Measurements from ENCODE around the gene TBCB. TPM values are rescaled to one million over a fixed set of nuclear protein-coding genes. Genes with fewer than 3 reads are reported as not detected.

TBCB gene
- polyA plus RNA-seq, 2 of the 4 experiments (the other 2 are of a cell fraction), result 395 to 397 TPM

- Histone ChIP-seq H3K4me1 (no peaks in the 10 kb centered on the region), H3K4me3 (no peak overlapping the region), H3K27ac (no peak overlapping the region), H3K9me3 (no peaks in the 10 kb centered on the region), H3K4me2 (no peak overlapping the region)
- POLR2A ChIA-PET, result interaction anchor here (0.7 to 1.1 kb wide), 3 partner anchors 15 to 37 kb away, joined by 3 to 5 read pairs (median 4); partner anchors contain the start of gene POLR2I
- CTCF ChIA-PET, result interaction anchor here (0.6 to 7.2 kb wide), 5 partner anchors 10 to 90 kb away, joined by 3 to 67 read pairs (median 5); partner anchors contain the start of gene ZNF565
- FAIRE-seq, result no peak
- DNase-seq (ENCODE audit: low read depth in 1 of 2, low spot score in 1 of 2), result no peak
- 93% methylated on average over 46 of the region's 47 CpGs for WGBS (ENCODE audit: missing lambda C conversion rate)
- TF ChIP-seq RNF2 (IDR thresholded peaks at IDR 0.05; ENCODE audit: borderline replicate concordance, low read depth), result no peak
- no peak for TF ChIP-seq RCOR1 (IDR thresholded peaks at IDR 0.05; ENCODE audit: low read depth, low read length)
- TF ChIP-seq CHD2 (IDR thresholded peaks at IDR 0.05; ENCODE audit: low read length, partially characterized antibody), result no peak
- TF ChIP-seq HEYL (CRISPR knock-in tag; IDR thresholded peaks at IDR 0.05), result no peak
- TF ChIP-seq JUNB (IDR thresholded peaks at IDR 0.05), result no peak
- no peak for TF ChIP-seq MAX (IDR thresholded peaks at IDR 0.05)
- TF ChIP-seq CBX8 (IDR thresholded peaks at IDR 0.05), result no peak
- no peak for TF ChIP-seq ZFP36 (IDR thresholded peaks at IDR 0.05; ENCODE audit: borderline replicate concordance, partially characterized antibody)
- TF ChIP-seq NPAS2 (CRISPR knock-in tag; IDR thresholded peaks at IDR 0.05; ENCODE audit: borderline replicate concordance), result no peak
- no peak for TF ChIP-seq ESRRA (IDR thresholded peaks at IDR 0.05; ENCODE audit: borderline replicate concordance, low read length)
- TF ChIP-seq EP300 (IDR thresholded peaks at IDR 0.05), result no peak
- TF ChIP-seq JUN (IDR thresholded peaks at IDR 0.05), result no peak
- TF ChIP-seq ZC3H11A (IDR thresholded peaks at IDR 0.05), result no peak
- peak; percentile 8 to 10; a peak in 5 of 6 replicates for ATAC-seq
Observed at GRCh38 chr19:36151144-36152018, 36.1 kb downstream of the TBCB start.

GRCh38 chr19:36152019-36152351, 36.7 kb downstream of the TBCB start:
- no peak overlapping the region for H3K4me3 ChIP-seq
- DNase-seq (ENCODE audit: low read depth in 1 of 2, low spot score in 1 of 2), result no peak
- TF ChIP-seq TP53 (CRISPR knock-in tag; IDR thresholded peaks at IDR 0.05) (0 out of 2 replicates have a peak, but pooled peaks have one; percentile 24), POLR2AphosphoS2 (conservative IDR thresholded peaks at IDR 0.05; ENCODE audit: low read length) (0 out of 2 replicates have a peak, but pooled peaks have one; percentile 70), SREBF2 (IDR thresholded peaks at IDR 0.05) (no peak), RCOR1 (IDR thresholded peaks at IDR 0.05; ENCODE audit: low read depth, low read length) (no peak)
- WGBS (ENCODE audit: missing lambda C conversion rate), result 92% methylated on average over 16 of the region's 16 CpGs
- H3K9me3 ChIP-seq, result no peaks in the 10 kb centered on the region
- no peak overlapping the region for H3K27ac ChIP-seq
- POLR2A ChIA-PET, result interaction anchor here (1.0 kb wide), 1 partner anchor 16 kb away, joined by 5 read pairs; no protein-coding TSS in a partner anchor
- FAIRE-seq, result no peak
- no peak overlapping the region for H3K4me2 ChIP-seq
- H3K4me1 ChIP-seq, result no peaks in the 10 kb centered on the region
- CTCF ChIA-PET, result interaction anchor here (2.1 to 7.2 kb wide), 2 partner anchors 10 to 25 kb away, joined by 5 to 67 read pairs; no protein-coding TSS in a partner anchor
- no peak for ATAC-seq

- CTCF ChIA-PET, result interaction anchor here (0.7 to 7.2 kb wide), 8 partner anchors 9 to 1754 kb away, joined by 3 to 67 read pairs (median 6); partner anchors contain the start of gene WDR87
- Histone ChIP-seq H3K27ac (no peak within 1 kb of the TSS), H3K4me3 (no peak within 1 kb of the TSS), H3K4me2 (no peak within 1 kb of the TSS), H3K9me3 (no peaks in the 10 kb centered on the region), H3K4me1 (no peaks in the 10 kb centered on the region)
- 94% methylated on average over 40 of the region's 40 CpGs for WGBS (ENCODE audit: missing lambda C conversion rate)
- POLR2A ChIA-PET, result interaction anchor here (0.5 to 2.0 kb wide), 3 partner anchors 25 to 236 kb away, joined by 4 to 6 read pairs (median 5); partner anchors contain the start of gene POLR2I
- DNase-seq (ENCODE audit: low read depth in 1 of 2, low spot score in 1 of 2), result no peak
- peak in 1 of 2 experiments; percentile 5; a peak in 1 of 6 replicates for ATAC-seq
- FAIRE-seq, result peak; percentile 32
- TF ChIP-seq CHD4 (IDR thresholded peaks at IDR 0.05; ENCODE audit: borderline replicate concordance) (no peak), MAFK (IDR thresholded peaks at IDR 0.05; ENCODE audit: partially characterized antibody) (no peak), MYC (IDR thresholded peaks at IDR 0.05; ENCODE audit: borderline replicate concordance, low read length) (no peak), EP300 (IDR thresholded peaks at IDR 0.05) (no peak), KDM5A (IDR thresholded peaks at IDR 0.05) (no peak), NR3C1 (IDR thresholded peaks at IDR 0.05) (no peak), RNF2 (IDR thresholded peaks at IDR 0.05; ENCODE audit: borderline replicate concordance, low read depth) (no peak), ATOH8 (CRISPR knock-in tag; IDR thresholded peaks at IDR 0.05; ENCODE audit: low read depth) (no peak), ESRRA (IDR thresholded peaks at IDR 0.05; ENCODE audit: borderline replicate concordance, low read length) (no peak), ZSCAN20 (CRISPR knock-in tag; IDR thresholded peaks at IDR 0.05) (no peak)
Observed at GRCh38 chr19:36152352-36153091, 37.3 kb downstream of the TBCB start, which contains the start of gene COX7A1. COX7A1 (minus strand) TSS chr19:36152447; CDS start chr19:36152407, 40 bp downstream.

Measured in A549 (cell line).